GM21786 (cell line): Measurements from ENCODE around the gene EFNA1.
A peak's percentile ranks its signal among the peaks of the same experiment; 100 is the strongest.
"Not testable (repeated sequence)": the region's sequence is repeated elsewhere in the genome, so short reads cannot be mapped to it uniquely, and the experiment has no call there.

Experiments
- ATAC-seq: cut with Tn5 transposase; IDR thresholded peaks from one replicate; pipeline ENCODE4 v1.9.1; 2021; ENCODE audit not compliant: unreplicated experiment

EFNA1 gene

DNA sequence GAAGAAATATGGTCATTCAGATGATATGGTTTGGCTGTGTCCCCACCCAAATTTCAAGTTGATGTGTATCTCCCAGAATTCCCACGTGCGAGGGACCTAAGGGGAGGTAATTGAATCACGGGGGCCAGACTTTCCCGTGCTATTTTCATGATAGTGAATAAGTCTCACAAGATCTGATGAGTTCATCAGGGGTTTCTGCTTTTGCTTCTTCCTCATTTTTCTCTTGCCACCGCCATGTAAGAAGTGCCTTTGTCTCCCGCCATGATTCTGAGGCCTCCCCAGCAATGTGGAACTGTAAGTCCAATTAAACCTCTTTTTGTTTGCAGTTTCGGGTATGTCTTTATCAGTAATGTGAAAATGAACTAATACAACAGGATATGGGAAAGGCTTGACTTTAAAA, 14.1 kb downstream of the EFNA1 start:
- no peak for ATAC-seq

DNA sequence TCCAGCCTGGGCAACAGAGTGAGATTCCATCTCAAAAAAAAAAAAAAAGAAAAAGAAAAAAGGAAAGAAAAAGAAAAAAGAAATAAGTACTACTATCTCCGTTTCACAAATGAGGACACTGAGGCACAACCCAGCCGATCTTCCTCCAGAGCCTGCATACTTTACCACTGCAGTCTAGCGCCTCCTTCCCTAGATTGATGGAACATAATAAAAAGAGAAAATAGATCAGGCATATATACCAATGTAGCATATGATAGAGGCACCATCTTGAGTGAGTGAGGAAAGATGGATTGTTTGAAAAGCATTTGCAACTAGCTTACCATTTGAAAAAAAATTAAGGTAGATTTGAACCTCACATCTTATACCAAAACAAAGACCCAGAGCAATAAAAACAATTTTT, 17.8 kb downstream of the EFNA1 start:
- ATAC-seq: no peak

DNA sequence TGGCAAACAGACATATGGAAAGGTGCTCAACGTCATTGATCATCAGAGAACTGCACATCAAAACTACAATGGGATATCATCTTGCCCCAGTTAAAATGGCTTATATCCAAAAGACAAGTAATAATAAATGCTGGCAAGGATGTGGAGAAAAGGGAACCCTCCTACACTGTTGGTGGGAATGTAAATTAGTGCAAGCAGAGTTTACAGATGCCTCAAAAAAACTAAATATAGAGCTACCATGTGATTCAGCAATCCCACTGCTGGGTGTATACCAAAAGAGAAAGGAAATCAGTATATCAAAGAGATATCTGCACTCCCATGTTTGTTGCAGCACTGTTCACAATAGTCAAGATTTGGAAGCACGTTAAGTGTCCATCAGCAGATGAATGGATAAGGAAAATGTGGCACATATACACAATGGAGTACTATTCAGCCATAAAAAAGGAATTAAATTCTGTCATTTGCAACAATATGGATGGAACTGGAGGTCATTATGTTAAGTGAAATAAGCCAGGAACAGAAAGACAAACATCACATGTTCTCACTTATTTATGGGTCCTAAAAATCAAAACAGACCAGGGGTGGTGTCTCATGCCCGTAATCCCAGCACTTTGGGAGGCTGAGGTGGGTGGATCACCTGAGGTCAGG, 28.4 kb downstream of the EFNA1 start:
- not testable (repeated sequence) for ATAC-seq

DNA sequence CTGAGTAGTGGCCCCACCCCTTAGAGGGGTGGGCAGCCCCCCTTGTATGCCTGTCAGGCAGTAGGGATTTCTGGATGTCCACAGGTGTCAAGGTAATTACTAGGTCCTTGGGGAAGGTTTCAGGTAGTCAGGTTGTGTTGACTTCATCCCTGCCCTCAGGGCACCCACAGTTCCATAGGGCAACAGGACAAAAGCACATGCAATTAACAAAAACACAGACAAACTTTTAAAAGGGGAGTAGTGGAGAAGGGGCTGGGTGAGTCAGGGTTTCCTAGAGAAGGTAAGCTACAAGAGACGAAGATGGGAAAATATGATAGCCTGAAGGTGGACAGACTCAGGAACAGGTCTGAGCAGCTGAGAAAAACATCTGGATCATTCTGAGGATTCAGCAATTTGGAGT, 31.3 kb downstream of the EFNA1 start:
- no peak for ATAC-seq

DNA sequence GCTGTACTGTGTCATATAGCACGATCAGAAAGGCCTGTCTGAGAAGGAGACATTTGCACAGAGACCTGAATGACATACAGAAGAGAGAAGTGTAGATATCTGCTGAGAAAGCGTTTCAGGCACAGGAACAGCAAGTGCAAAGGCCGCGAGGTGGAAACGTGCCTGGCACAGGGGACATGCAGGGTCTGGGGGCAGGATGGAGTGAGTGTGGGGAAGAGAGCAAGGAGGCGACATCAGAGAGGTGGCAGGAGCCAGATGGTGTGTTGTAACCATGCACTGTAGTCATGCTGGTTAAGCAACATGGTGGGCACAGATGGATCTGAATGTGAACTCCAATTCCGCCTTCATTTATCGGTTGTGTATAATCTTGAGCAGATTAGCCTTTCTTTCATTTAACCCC, 32.5 kb downstream of the EFNA1 start:
- ATAC-seq: no peak

DNA sequence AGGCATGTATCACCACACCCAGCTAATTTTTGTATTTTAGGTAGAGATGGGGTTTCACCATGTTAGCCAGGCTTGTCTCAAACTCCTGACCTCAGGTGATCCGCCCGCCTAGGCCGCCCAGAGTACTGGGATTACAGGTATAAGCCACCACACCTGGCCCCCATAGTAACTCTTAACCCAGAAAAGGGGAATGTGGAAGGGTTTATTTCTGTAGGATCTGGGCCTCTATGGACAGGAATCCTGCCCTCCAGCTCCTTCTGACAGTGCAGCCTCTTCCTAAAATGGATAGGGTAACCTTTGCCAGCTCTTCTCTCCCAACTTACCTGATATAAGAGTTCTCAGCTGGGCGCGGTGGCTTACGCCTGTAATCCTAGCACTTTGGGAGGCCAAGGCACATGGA, 35.0 kb downstream of the EFNA1 start:
- not testable (repeated sequence) for ATAC-seq

DNA sequence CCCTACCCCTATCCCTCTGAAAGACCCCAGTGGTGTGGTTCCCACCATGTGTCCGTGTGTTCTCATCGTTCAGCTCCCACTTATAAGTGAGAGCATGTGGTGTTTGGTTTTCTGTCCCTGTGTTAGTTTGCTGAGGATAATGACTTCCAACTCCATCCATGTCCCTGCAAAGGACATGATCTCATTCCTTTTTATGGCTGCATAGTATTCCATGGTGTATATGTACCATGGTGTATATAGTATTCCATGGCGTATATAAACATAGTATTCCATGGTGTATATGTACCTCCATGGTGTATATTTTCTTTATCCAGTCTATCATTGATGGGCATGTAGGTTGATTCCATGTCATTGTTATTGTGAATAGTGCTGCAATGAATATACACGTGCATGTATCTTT, 36.1 kb downstream of the EFNA1 start:
- ATAC-seq: not testable (repeated sequence)

DNA sequence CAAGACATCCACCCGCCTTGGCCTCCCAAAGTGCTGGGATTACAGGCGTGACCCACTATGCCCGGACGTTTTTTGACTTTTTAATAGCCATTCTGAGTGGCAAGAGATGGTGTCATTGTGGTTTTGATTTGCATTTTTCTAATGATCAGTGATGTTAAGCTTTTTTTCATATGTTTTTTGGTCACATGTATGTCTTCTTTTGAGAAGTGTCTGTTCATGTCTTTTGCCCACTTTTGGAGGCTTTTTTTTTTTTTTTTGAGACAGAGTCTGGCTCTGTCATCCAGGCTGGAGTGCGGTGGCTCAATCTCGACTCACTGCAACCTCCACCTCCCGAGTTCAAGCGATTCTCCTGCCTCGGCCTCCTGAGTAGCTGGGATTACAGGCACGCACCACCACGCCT, 36.9 kb downstream of the EFNA1 start:
- ATAC-seq: not testable (repeated sequence)

DNA sequence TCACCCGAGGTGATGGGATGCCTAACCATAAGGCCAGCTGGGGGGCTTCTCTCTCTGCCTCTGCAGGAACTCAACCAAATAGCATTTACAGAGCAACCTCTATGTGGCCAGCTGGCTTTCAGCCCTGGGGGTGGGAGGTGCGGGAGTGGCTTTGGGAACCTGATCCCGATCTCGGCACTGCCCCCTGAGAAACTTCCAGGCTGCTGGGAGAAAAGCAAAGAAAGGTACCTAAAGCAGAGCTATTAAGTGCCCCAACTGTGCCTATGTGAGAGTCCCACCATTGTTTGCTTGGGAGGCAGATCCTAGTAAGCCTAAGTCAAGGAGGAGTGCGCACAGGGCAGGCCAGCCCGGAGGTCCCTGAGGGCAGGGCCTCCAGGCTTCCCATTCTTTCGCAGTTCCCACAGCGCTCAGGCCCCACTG, 38.4 kb downstream of the EFNA1 start:
- no peak for ATAC-seq

DNA sequence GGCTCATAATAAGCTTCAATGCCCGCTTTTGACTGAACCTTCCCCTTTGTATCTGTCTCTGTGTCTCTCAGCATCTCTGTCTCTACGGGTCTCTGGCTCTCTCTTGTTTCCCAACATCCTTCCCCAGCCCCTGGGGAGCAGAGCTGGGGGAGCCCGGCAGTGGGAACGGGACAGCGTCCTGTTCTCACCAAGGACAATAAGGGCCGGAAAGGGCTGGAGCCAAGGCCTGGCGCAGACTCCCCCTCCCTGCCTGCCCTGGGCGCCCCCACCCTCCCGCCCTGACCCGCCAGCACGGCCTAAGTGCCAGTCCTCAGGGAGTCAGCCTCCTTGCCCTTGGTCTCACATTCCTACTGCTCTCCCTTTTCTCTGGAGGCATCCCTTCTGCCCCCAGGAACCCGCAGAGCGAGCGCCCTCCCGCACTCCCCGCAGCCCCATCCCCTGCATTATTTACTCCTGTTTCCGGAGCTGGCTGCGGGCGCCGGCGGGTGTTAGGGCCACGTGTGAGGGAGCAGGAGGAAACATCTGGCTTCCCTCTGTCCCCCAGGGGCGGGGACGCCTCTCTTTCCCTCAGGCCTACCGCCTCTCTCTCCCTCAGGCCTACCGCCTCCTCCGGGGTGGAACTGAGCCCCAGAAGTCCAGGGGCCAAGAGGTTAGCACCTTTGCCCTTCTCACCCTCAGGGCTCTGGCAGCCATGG, 38.9 kb downstream of the EFNA1 start:
- ATAC-seq: no peak

DNA sequence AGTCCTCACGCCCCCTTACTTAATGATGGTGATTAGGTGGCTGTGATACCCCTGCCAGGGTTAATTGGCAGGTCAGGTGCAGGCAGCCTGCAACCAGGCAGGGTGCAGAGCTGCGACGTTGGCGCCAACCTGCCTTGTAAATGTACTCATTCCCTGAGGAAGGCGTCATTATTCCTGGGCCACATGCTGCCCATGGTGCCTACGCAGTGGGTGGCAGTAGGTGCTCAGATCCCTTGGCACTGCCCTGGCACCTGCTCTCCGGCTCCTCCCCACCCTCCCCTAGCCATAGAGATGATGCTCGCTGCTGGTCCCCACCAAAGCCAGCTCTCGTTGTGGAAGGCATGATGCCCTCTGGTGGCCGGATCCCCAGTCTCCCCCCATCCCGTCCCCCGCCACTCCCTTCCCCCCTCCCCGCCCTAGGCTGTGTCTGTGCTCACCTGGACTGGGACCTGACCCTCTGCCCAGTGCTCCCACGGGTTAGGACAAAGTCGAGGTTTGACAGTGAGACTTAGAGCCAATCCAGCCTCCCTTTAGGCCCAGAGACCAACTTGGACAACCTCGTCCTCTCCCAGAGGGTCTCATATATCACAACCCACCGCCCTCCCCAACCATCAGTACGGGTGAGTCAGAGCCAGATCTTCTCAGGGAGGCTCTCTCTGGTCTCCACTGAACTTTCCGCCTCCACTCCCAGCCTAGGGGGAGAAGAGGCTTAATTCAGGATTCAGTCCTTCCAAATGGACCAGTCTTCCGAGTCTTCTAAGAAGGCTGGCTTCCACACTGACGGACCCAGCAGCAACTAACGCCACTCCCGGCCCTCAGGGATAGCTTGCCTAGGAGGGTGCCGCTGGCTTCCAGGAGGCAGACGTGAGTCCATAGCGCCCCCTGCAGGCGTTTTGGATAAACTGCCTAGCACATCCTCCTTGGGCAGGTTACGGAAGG, 39.8 kb downstream of the EFNA1 start:
- ATAC-seq: no peak

DNA sequence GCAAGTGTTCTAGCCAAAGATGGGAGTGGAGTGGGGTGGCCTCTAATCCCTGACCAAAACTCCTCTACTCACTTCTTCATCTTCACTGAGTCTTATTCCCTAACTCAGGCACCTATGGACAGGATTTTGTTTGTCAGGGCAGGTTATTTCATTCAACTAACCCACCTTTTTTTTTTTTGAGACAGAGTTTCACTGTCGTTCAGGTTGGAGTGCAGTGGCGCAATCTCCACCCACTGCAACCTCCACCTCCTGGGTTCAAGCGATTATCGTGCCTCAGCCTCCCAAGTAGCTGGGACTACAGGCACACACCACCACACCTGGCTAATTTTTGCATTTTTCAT, 40.4 kb downstream of the EFNA1 start:
- not testable (repeated sequence) for ATAC-seq

DNA sequence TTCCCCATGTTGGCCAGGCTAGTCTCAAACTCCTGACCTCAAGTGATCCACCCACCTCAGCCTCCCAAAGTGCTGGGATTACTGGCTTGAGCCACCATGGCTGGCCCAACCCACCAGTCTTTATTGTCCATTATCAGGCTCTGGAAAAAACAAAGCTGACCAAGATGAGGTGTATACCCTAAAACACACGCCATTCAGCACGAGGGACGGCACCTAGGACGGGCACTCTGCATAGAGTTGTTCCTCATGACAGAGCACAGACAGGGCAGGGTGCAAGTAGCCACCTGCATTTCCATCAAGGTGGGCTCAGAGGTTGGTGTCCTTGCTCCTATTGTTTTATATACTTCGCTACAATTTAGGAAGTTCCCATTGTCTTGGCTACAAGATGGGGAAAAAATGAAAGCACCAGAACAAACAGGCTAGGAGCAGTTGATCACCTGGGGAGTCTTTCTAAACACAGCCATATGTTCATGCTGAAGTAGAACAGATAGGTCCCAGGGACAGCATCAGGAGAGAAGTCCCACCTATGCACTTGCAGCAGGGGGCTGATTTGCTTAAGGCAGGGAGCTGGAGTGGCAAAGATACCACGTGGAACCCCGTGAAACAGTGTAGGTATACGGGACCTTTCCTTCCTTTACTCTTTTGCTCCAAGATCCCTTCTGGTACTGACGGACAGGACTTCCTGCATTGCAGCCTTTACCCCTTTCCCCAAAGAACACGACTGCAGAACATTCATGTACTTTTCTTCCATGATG, 41.0 kb downstream of the EFNA1 start:
- ATAC-seq: no peak

DNA sequence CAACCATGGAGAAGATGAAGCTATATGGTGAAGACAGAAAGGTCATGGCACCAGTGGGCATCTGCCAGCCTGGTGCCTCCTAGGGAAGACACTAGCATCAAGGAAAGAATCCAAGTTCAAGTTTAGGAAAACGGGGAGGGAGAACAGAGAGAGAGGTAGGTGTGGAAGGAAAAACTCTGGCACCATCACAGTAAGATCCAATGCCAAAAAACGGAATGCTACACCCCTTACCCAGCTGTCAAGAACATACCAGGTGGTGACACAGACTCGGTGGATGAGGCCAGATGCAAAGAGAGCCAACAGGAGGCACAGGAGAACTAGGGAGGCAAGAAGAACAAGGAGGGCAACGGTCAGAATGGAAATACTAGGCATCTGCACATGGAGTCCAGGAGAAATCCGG, 41.9 kb downstream of the EFNA1 start:
- no peak for ATAC-seq

DNA sequence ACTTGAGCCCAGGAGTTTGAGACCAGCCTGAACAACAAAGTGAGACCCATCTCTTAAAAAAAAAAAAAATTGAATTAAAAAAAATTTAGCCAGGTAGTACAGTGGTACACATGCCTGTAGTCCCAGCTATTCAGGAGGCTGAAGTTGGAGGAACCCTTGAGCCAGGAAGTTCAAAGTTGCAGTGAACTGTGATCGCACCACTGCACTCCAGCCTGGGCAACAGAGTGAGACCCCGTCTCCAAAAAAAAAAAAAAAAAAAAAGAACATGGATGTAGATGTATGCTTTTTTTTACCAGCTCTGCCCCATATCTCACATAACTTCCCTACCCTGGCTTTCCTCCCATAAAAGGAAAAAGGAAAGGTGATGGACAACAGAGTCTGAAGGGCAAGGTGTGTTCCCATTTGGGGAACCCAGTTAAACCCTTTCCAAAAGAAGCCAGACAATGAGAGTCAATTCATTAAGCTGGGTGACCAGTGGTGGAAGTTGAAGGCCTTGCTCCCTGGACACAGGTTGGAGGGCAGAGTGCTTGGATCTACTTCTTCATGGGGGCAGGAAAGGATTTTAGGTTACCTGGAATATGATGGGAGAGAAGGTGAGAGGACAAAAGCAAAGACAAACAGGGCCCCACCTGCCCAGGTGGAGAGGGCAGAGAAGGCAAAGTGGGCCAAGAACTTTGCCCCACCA, 42.6 kb downstream of the EFNA1 start:
- no peak for ATAC-seq

DNA sequence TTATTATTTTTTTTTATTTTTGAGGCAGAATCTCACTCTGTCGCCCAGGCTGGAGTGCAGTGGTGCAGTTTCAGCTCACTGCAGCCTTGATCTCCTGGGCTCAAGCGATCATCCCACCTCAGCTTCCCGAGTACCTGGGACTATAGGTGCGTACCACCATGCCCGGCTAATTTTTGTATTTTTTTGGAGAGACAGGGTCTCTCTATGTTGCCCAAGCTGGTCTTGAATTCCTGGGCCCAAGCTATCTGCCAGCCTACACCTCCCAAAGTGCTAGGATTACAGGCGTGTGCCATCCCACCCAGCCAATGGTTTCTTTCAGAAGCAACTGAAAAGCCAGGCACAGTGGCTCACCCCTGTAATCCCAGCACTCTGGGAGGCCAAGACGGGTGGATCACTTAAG, 43.1 kb downstream of the EFNA1 start:
- no peak for ATAC-seq

DNA sequence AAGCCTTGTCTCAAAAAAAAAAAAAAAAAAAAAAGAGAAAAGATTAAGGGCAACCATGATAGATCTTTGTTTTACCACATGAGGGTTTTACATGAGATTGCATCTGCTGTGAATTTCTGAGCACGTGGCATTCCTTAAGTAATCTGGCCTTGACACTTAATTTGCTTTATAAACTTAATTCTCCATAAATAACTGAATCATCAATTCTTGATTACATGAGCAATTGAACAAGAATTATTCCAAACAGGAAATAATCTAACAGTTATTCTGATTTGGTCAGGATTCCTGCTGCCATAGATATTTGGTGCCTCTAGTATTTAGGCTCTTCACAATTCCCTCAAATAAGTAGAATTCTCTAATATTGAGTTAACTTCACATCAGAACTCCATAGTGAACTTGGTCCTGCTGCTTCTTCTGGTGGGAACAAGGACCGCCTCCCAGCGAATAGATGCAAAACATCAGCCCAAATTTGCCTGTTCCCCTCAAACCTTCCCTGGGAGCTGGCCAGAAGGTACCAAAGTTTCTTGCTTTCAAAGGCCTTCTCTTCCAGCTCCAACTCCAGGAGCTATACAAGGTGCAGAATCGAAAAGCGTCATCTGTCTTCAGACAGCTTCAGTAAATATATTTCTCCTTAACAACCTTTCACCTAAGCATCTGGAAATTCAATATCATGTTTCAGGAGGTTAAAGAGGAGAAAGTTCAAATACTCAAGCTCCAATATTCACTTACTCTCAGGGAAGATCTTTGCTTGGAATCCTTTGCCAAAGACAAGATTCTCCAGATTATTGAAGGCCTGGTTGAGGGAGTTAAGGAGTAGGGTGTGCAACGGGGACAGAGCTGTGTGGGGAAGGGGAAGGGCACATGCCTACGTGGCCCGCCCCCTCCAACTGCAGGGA, 44.4 kb downstream of the EFNA1 start:
- ATAC-seq: no peak

DNA sequence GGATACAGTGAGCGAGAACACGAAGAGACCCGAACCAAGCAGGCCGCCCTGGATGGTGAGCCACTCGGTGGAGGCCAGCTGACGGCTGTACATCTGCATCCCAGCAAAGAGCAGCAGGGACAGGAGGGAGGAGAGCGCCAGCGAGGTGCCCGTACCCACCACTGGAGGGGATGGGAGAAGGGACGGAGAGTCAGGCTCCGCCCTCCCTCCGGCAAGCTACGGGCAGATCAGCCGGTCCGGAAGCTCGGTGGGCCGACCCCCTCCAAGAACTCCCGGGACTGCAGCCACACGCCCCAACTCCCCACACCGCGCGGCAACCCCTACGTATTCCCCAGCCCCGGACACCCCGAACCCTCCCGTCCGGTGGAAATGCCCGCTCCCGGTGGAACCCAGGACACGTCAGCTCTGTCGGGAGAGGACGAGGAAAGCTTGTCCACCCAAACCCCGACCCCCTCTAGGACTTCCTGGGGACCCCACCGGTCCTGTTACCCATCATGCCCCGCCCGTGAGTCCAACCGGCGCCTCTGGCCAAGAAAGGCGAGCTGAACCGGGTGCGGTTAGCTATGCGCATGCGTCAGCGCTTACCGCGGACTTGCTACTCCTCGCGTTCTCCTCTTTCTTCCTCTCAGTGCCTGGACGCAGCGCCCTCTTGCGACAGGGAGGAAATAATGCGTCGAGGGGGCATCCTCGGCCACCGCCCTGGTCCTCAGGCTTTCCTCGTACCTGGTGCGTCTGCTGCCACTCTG, 45.2 kb downstream of the EFNA1 start, which contains the start of gene KRTCAP2:
KRTCAP2 (minus strand) TSS at position 573 of the 746 bp plus-strand sequence; CDS start at position 493, 80 bp downstream.
- peak; percentile 78 for ATAC-seq
